SU-DHL-6 (cell line): ENCODE results near the gene RILPL2.

ENCODE experiments used
- H2AFZ ChIP-seq: fragments of 200-600 bp; sonication (generic); 2 replicates; pipeline ENCODE4 v1.6.1; 2014; ENCODE audit warnings: low read depth, mild to moderate bottlenecking, moderate library complexity, mixed read lengths, antibody characterized with exemption, low read length; ENCODE audit not compliant: severe bottlenecking
- H3F3A ChIP-seq: fragments of 200-600 bp; shearing (Covaris generic); 2 replicates; pipeline ENCODE4 v1.6.0; 2016; ENCODE audit warnings: antibody characterized with exemption, mild to moderate bottlenecking; ENCODE audit not compliant: insufficient read depth
- H3K27ac ChIP-seq: fragments of 200-600 bp; sonication (generic); 2 replicates; pipeline ENCODE4 v1.5.1; 2016; ENCODE audit warnings: low read depth, mild to moderate bottlenecking, low read length, moderate library complexity, mixed read lengths
- H3K27me3 ChIP-seq: fragments of 200-600 bp; sonication (generic), shearing (Covaris generic); 2 replicates; pipeline ENCODE4 v1.6.0; 2014; ENCODE audit warnings: mild to moderate bottlenecking, low read length
- H3K36me3 ChIP-seq: fragments of 200-600 bp; sonication (generic); 2 replicates; pipeline ENCODE4 v1.6.1; 2014; ENCODE audit warnings: mild to moderate bottlenecking, low read length, mixed read lengths
- H3K4me2 ChIP-seq: fragments of 300-600, 200-600 bp; shearing (Covaris generic), sonication (generic); 2 replicates; pipeline ENCODE4 v1.6.0; 2014; ENCODE audit warnings: low read length, low read depth, mild to moderate bottlenecking; ENCODE audit not compliant: poor library complexity, severe bottlenecking
- H3K4me3 ChIP-seq: fragments of 200-600 bp; sonication (generic); 2 replicates; pipeline ENCODE4 v1.5.1; 2014; ENCODE audit warnings: antibody characterized with exemption, low read length, mild to moderate bottlenecking, mixed read lengths; ENCODE audit not compliant: insufficient read depth, poor library complexity, severe bottlenecking
- H3K79me2 ChIP-seq: fragments of 200-600 bp; sonication (generic); 2 replicates; pipeline ENCODE4 v1.6.1; 2014; ENCODE audit warnings: mild to moderate bottlenecking, low read length, moderate library complexity; ENCODE audit not compliant: insufficient read depth
- H3K9ac ChIP-seq: fragments of 200-600 bp; sonication (generic); 2 replicates; pipeline ENCODE4 v1.7.0; 2014; ENCODE audit warnings: mild to moderate bottlenecking, low read length
- H3K9me2 ChIP-seq: fragments of 200-600 bp; sonication (generic); replicated peaks from 2 replicates; pipeline ENCODE4 v1.6.1; 2014; ENCODE audit warnings: low read length; ENCODE audit not compliant: insufficient read depth
- H3K9me3 ChIP-seq: fragments of 200-600 bp; sonication (generic); 2 replicates; pipeline ENCODE4 v1.6.1; 2014; ENCODE audit warnings: low read length, mixed read lengths; ENCODE audit not compliant: insufficient read depth
- H4K20me1 ChIP-seq: fragments of 200-600 bp; sonication (generic); 2 replicates; pipeline ENCODE4 v1.6.1; 2014; ENCODE audit warnings: low read depth, mild to moderate bottlenecking, antibody characterized with exemption, low read length, moderate library complexity, mixed read lengths
- CTCF ChIP-seq: fragments of 200-600 bp; sonication (generic); IDR thresholded peaks from one replicate; pipeline ENCODE4 v1.5.1; 2017; ENCODE audit warnings: antibody characterized with exemption, mild to moderate bottlenecking, low read length, moderate library complexity; ENCODE audit not compliant: insufficient read depth, poor library complexity, severe bottlenecking
- EZH2phosphoT487 ChIP-seq: fragments of 200-600 bp; sonication (generic), shearing (Covaris generic); conservative IDR thresholded peaks from 2 replicates; pipeline ENCODE4 v1.6.1; 2018; ENCODE audit warnings: mild to moderate bottlenecking, antibody characterized with exemption, low read length, moderate library complexity, mixed read lengths

RILPL2 gene

GRCh38 chr12:123444092-123445026 is 7.9 kb upstream of the RILPL2 start:
- no peaks in the 10 kb centered on the region for H4K20me1 ChIP-seq
- no peak overlapping the region for H3K4me2 ChIP-seq
- no peak overlapping the region for H3K27ac ChIP-seq
- no peaks in the 10 kb centered on the region for H3K36me3 ChIP-seq
- no peaks in the 10 kb centered on the region for H3K9me3 ChIP-seq
- H3F3A ChIP-seq: no peaks in the 10 kb centered on the region
- no peak overlapping the region for H2AFZ ChIP-seq
- H3K27me3 ChIP-seq: no peaks in the 10 kb centered on the region
- H3K4me3 ChIP-seq: no peak overlapping the region
- no peaks in the 10 kb centered on the region for H3K9me2 ChIP-seq
- no peaks in the 10 kb centered on the region for H3K79me2 ChIP-seq
- TF ChIP-seq CTCF (no peak), EZH2phosphoT487 (no peak)
- H3K9ac ChIP-seq: no peak overlapping the region

DNA sequence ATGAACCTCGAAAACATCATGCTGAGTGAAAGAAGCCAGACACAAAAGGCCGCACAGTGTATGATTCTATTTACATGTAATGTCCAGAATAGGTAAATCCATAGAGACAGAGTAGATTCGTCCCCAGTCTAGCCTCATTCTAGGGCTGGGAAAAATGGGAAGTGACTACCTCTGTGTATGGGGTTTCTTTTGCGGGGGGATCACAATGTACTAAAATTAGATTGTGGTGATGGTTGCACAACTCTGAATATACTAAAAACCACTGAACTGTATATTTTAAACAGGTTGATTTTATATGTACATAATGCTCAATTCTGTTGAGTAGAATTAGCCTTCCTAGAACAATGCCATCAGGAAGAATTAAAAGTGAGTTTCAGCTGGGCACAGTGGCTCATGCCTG is 6.3 kb upstream of the RILPL2 start:
- no peak overlapping the region for H3K4me3 ChIP-seq
- no peaks in the 10 kb centered on the region for H3K9me2 ChIP-seq
- H3F3A ChIP-seq: no peaks in the 10 kb centered on the region
- H2AFZ ChIP-seq: no peak overlapping the region
- H3K9ac ChIP-seq: no peak overlapping the region
- no peak overlapping the region for H3K27ac ChIP-seq
- no peaks in the 10 kb centered on the region for H3K79me2 ChIP-seq
- no peaks in the 10 kb centered on the region for H4K20me1 ChIP-seq
- no peaks in the 10 kb centered on the region for H3K9me3 ChIP-seq
- H3K36me3 ChIP-seq: no peaks in the 10 kb centered on the region
- no peaks in the 10 kb centered on the region for H3K27me3 ChIP-seq
- TF ChIP-seq CTCF: no peak
- TF ChIP-seq EZH2phosphoT487: no peak
- no peak overlapping the region for H3K4me2 ChIP-seq

DNA sequence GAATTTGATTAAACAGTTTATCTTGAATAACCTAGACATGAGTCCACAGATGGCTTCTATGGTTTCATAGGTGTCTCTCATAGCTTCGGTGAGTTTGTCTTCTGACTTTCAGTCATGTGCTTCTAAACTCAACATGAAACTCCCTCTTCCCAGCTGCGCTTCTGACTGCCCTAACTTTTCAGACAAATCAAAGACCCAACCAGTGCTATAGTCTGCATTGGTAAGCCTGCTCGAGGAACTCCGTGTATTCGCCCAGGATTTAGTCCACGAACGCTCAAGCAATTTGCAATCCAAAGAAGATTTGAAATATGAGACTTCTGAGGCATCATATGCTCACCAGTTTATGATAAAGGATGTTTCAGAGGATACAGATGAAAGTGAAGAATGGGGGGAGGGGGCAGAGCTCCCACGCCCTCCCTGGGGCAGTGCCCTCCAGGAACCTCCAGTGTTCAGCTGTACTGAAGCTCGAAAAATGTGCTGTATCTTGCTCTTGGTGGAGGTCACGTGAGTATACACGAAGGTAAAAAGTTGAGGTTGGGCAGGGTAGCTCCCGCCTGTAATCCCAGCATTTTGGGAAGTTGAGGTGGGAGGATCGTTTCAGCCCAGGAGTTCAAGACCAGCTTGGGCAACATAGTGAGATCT is 5.2 kb upstream of the RILPL2 start:
- Histone ChIP-seq H3K9me3 (no peaks in the 10 kb centered on the region), H2AFZ (no peak overlapping the region), H3K4me2 (no peak overlapping the region), H3K9me2 (no peaks in the 10 kb centered on the region), H3K36me3 (no peaks in the 10 kb centered on the region), H3K9ac (no peak overlapping the region), H3K27ac (no peak overlapping the region), H4K20me1 (no peaks in the 10 kb centered on the region), H3K4me3 (no peak overlapping the region), H3F3A (no peaks in the 10 kb centered on the region), H3K79me2 (no peaks in the 10 kb centered on the region), H3K27me3 (no peaks in the 10 kb centered on the region)
- TF ChIP-seq EZH2phosphoT487 (no peak), CTCF (no peak)
